Ammon's horn (tissue), 1 donor: ENCODE results near the gene DSCAM.

Experiments
- DNase-seq: peaks from one replicate; pipeline ENCODE4 v3.0.0-alpha.2; 2016; ENCODE audit warnings: low spot score

Gene DSCAM

DNA sequence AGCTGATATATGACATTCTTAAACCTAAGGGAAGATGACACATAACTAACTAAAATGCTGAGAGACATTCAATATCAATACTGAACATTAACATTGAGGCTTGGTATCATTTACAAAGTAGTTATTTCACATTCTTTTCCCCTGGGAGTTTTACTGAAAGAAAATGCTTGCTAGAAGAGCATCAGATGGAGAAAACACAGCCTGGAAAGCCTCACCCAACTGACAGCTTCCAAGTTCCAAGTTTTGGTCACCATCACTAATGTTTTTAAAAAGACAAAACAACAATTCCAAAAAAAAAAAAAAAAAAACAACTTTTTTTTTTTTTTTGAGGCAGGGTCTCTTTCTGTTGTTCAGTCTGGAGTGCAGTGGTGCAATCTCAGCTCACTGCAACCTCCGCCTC, 80.6 kb downstream of the DSCAM start:
- no peak for DNase-seq

DNA sequence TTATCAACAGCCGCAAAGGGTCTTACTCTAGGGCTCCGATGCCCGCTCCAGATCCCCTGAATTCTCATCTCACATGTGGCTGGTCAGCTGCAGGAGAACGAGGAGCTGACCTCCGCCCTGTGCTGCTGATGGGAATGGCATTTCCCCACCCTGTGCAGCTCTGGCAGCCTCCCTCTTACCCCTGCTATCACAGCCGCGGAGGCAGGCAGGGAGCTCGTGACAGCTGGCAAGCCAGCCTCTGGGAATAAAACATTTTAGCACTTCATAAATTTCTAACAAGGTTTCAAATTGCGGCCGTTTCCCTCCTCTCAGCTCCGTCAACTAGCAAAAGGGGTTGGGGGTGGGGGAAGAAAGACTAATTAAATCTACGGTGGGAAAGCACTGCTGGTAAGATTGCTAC, 81.1 kb downstream of the DSCAM start:
- DNase-seq, result peak; percentile 14

DNA sequence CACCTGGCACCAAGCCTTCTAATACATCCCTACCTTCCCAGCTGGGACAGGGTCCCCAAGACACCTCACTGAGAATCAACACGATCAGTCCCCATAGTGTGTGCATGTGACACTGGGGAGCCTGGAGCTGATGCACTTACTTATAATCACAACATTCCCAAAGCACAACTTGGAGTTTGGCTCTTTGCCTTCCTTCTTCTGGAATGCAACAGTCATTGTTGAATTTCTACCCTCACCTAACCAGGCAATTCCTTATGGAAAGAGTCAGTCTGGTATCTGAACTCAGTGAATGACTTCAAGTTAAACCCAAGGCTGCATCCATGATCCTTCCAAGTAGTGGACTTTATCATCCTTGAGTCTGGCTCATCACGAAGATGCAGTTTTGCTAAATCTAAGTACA, 86.1 kb downstream of the DSCAM start:
- DNase-seq, result no peak

DNA sequence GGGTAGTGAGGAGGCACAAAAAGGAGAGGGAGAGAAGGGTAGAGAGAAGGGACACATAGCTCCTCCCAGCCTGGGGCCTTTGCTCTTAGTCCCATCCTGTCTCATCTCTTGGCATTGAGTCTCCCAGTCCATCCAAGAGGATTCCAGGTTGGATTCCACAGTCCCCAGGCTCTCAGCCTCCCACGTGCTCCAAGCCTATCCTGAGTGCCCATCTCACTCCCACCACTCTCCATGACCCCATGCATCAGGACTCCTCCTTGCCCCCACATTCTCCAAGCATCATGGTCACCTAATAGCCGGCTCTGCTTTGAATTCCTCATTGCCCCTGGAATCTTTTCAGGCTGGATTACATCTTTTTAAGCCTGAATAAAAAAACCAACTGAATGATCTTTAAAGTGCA, 87.9 kb downstream of the DSCAM start:
- DNase-seq, result no peak

DNA sequence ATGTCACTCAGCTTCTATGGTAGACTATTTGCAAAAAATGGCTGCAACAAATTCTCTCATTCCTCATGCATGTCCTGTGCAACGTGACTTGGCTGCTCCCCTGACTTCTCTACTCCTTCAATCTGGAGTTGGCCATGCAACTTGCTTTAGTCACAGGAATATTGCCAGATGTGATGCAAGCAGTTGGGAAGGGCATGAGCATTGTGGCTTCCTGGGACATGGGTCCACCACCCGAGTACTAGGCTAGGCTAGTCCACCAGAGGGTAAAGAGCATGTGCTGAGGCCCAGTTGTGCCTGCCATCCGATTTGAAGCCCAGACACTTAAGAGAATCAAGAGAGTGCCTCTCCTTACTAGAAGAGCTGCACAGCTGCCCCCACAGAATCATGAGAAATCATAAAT, 89.6 kb downstream of the DSCAM start:
- no peak for DNase-seq

DNA sequence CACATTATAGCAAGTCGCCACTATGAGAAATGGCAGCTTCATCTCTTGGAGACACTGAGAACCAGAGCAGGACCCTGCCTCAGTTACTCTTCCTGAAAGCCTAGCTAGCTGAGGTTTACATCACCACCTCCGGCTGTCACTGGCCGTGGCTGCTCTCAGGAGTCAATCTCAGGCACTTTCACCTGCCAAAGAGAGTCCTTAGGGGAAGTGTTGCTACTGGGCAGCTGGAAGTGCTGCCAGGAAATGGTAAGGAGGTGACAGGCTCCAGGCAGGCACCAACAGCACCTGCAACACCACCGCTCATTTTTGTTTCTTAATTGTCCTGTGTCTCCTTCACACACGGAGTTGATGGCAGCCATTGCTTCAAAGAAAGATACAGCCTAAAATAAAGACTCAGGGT, 92.5 kb downstream of the DSCAM start:
- no peak for DNase-seq

DNA sequence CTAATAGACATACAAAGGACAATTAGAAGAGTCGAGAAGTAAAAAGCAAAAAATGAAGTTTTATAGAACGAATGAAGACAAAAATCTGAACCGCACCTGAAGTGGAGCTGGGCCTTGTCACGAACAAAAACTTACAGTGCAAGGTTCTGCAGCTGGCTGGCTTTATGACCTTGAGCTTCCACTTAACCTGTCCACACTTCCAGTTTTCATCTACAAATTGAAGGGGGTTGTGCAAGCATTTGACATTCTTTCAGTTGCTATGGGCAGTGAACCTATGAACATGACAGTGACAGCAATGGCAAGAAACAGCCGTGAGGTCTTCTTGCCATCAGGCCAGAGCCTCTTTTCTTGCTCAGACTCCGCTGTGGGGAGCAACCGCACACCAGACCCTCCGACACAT, 93.2 kb downstream of the DSCAM start:
- no peak for DNase-seq

DNA sequence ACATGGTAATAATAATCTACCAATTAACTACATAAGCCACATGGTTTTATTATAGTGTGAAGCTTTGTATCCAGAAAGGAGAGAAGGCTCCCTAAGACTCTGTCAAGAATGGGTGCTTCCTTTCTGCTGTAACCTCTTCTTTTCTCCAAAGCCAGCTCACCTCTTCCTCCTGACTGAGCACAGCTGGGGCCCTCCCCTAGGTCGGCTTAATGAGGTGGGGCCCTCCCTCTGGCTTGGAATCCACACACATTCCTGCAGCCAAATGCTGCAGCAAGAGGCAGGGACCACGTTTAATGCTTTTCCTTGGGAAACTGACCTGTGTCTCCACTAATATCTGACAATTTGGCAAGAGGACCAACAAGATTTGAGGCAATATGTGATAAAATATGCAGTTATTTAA, 94.8 kb downstream of the DSCAM start:
- no peak for DNase-seq

DNA sequence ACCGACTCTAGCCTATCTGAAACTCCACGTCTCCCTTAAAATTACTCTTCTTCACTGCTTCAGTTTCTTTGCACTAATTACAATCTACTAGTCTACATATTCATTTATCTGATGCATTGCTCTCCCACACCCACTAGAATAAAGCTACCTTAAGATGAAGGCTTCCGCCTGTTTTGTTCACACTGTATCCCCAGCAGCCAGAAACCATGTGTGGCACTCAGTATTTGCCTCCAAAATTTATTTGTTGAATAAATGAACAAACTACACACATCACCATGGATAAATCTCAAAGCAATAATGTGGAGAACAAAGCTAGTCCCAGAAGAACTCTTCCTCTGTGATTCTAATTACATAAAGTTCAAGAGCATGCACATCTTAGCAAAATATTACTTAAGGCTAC, 95.7 kb downstream of the DSCAM start:
- DNase-seq, result no peak

DNA sequence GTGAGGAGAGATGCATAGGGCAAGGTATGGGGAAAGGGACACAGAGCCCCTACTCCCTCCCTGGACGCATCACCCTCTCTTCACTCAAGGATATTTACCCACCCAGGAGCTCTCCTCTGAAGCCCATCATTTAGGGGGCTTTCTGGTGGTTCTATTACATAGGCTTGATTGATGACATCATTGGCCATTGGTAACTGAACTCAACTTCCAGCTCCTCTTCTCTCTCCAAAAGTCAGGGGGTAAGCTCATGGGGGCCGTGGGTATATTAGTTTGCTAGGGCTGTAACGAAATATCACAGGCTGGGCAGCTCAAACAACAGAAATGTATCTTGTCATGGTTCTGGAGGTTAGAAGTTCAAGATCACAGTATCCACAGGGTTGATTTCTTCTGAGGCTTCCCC, 110.8 kb downstream of the DSCAM start:
- DNase-seq, result no peak

DNA sequence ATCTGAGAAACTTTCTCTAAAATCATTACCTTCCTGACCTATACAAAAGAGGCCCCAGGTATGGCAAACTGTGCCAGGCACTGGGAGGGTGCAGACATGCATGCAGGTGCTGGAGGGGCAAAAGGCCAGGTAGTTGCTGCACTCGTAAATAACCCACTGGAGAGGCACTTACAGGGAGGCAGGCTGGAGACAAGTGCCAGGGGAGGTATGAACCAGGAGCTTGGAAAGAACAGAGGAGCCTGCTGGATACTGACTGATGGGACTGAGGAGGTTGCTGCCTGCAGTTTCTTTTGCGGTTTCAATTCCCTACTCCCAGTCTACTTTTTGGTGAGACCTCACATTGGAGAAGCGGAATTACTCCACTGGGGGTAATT, 113.9 kb downstream of the DSCAM start:
- DNase-seq, result no peak

DNA sequence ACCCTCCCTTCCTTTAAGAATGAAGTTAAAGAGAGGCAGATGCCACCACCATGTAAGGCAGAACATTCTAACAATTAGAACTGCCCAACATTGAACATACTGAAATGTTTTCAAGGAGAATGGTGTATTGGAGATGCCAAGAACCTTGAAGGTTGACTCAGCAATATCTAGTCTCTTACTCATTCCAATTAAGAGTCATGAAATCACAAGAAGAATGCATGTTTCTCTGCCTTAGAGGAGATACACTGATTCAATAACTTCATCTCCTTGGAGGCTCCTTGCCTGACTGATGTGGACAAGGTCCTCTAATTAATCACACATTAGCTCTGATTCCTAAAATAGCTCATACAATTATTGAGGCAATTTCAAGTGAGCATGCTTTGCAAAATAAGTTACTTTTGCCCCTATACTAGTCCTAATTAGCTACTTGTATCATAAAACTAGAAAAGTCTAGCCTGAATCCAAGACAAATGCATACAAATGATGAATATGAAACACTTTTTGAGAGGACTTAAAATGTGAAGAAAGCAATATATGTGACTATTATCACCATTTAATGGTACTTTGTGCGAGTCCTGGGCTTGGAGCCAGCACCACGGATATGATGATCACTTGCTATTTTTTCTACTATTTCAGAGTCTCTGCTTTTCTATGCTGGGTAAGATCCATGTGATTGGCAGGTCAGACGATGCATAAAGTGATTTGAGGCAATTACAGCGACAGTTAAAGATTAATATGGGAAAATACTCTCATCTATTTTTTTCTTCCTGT, 114.5 kb downstream of the DSCAM start:
- DNase-seq, result no peak

DNA sequence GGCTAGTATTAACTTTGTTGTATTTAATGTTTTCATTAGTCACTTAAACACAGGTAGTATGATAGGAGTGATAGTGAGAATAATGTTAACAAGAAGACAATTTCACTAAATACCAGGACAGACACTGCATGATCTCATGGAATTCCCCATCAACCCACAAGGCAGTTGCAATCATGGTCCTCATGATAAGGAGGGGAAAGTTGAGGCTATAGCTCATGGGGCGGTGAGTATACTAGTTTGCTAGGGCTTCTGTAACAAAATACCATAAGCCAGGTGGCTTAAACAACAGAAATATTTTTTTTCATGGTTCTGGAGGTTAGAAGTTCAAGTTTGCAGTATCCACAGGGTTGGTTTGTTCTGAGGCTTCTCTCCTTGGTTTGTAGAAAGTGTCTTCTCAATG, 115.8 kb downstream of the DSCAM start:
- DNase-seq, result no peak

DNA sequence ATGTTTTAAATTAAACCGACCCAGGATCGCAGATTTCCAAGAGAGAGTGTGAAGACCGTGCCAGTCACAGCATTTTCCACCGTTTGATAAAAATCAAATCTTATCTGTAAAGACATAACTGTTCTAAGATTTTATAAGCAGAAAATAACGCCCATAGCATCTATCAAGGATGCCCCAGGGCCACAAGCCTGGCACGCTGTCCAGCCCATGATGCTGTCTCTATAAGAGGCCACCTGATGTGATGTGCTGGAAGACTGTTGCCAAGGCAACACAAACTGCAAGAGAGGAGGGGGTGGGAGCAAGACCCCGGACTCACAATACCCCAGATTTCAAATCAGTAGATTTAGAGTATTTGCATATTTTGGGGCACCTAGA, 116.5 kb downstream of the DSCAM start:
- no peak for DNase-seq

DNA sequence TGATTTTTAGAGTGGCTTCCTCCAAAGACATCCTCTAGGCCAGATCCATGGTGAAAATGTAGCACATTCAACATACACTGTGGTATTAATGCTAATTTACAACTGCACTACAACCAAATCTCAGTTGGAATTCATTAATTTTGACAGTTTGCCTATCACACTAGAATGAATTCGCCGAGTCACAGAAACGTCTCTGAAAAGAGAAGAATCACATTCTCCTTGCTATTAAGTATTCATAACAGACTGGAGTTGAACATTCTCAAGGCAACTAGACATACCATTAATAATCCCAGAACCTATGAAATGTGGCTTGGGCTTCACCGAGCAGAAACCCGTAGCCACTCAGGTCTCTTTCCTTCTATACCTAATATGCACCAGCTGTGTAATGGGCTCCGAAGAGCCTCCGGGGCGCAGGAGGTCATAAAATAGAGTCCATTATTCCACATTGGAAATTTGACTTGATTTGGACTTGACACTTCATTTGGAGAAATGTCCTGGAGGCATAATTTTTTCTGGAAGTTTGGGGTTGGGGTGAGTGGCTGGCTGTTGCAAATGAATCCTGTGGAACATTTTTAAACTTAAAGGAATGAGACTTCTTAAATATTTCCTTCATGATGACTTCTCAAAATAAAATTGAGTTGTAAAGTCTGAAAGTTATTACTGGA, 117.1 kb downstream of the DSCAM start:
- no peak for DNase-seq

DNA sequence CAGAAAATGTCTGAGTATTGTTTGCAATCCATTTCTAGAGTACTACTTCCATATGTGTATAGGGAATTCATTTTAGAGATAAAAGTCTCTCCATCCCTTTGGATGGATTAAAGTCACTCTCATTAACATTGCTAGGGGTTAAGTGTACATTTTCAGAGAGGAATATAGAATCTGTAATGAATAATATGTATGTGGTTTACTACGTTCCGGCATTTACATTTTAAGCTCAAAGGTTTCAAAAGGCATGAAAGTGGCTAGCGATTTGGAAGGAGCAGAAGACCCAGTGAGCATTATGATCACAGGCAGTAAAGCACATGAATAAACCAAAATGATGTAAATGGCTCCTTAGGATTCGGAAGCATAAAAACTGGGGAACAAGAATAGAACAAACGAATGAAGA, 123.0 kb downstream of the DSCAM start:
- no peak for DNase-seq

DNA sequence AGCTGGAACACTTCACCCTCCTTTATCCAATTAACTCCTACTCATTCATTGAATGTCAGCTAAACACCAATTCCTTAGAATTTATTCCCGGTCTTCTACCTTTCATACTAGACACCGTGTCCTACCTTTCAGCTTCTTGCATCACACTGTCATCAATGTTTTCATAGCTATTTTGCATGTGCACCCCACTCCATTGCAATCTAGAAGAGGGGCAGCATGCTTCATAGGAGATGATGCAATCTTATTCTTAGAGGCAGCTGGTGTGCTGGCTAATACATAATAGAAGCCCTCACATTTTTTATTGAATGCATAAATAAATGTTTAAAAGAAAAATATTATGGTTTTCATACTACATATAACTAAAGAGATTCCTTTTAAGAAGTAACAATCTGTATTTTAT, 123.6 kb downstream of the DSCAM start:
- DNase-seq, result no peak

DNA sequence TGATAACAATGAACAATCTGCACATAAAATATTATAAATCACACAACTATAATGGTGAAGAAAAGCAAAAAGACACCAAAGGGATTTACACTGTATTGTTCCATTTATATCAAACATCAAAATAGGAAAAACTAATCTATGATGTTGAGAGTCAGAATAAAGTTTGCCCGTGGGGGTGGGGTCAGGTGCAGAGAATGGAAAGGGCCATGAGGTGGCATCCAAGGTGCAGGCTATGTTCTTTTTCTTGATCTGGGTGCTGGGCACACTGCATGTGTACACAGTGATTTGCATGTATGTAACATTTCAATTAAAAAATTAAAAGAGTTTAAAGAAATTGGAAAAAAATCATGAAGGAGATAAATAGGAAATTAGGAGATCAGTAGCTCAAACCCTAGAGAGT, 127.3 kb downstream of the DSCAM start:
- DNase-seq, result no peak

DNA sequence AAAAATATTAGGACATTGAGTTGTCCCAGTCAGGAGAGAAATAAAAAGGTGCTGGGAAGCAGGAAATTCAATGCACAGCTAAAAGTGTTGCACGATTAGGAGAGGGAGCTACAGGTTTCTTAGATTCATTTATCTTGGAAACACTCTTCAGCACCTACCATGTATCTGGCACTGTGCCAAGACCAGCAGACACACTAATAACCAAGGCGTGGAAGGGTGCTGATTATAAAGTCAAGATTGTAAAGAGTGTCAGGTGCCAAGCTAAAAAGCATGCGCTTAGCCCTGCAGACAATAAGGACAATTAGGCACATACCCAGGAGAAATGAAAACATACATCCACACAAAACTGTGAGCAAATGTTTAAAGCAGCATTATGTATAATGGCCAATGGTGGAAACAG, 129.9 kb downstream of the DSCAM start:
- DNase-seq, result no peak

DNA sequence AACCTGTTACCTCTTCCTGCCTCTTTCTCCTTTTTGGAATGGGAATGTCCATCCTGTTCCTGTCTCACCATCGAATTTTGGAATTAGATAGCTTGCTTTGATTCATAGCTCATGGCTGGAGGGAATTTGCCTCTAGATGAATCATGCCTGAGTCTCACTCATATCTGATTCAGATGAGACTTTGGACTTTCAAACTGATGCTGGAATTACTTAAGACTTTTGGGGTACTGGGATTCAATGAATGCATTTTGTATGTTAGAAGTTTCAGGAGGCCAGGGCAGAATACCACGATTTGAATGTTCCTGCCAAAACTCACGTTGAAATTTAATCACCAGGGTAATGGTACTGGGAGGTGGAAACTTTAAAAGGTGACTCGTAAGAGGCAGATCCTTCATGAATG, 132.4 kb downstream of the DSCAM start:
- no peak for DNase-seq

DNA sequence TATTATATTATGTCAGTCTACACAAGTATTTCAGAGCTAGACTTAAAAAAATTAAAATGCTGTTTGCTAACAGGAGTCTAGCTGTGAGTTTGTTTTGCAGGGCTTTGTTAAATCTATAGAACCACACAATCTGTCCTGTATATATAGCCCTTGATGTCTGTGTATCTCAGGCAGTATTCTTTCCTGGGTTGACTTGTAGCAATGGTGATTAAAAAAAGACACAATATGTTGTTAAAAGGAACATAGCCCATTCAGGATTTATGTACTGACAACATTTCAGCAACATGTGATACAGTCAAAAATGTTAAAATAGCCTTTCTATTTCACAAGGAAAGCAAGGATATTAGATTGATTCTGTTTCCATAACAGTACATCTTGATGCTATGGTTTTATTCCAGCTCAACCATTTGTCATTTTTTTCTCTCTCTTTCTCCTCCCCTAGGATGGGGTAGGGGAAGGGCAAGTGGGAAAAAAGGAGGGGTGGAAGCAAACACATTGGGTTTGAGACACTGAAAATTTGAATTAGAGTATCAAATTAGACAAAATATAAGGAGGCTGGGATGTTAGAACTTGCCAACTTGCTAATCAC, 139.2 kb downstream of the DSCAM start:
- DNase-seq, result no peak

DNA sequence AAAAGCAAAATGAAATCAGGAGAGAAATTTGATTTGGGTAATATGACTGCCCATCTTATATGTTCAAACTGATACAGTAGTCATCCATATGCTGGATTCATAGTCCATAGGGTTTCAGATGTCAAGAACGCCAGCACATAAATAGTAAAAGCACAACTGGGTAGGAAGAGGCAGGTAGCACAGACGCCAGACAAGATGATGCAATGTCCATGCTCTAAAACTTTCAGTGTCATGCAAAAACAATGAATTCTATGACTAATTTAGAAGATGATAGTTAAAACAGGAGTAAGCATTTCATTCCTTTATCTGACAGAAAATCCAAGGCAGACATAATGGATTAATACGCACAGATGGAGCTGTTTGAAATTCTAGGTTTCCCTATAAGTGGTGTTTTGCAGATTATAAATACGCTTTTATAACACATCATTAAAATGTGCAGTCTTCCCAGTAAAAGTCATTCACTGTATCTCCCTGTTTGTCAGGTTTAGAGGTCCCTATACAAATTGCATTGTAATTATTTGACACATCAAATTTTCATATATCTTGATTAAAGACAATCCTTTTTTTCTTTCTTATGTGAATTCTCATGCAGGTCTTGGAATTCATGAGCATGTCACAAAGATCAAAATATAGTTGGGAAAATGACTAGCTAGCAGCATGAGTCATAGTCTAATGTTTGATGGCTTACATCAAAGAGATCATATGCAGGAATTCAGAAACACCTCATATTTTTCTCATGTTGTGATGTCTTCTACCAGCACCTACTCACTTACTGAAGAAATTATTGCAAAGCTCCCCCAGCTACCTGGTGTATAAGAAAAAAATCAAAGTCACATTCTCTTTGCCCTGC, 139.9 kb downstream of the DSCAM start:
- DNase-seq, result no peak

DNA sequence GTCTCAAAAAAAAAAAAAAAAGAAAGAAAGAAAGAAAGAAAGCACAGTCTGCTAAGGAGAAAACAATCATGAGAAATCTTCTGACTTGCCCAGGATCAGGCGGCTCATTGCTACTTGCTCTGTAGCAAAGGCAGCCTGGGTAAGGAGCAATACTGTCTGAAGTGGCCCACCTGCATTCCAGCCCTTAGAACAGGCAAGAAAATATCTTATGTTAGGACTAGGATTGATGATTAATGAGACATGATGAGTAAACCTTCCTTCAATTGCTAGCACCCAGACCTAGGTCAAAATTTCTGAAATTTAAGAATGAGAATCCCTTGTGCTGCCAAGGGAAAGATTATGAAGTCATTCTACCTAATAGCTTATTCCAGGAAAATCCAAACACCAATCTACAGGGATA, 140.8 kb downstream of the DSCAM start:
- DNase-seq, result no peak
